Gastroesophageal sphincter (tissue), 3 donors: ENCODE data around the gene ASB18.

Source experiments
- POLR2A ChIP-seq, 2 donors: fragments of 450-650 bp; IDR thresholded peaks; one replicate each; pipeline ENCODE4 v1.6.1; 2017; ENCODE audit warnings: antibody characterized with exemption in 2 of 2, mild to moderate bottlenecking in 2 of 2, moderate library complexity in 1 of 2
- TF ChIP-seq, protein P1 (sequence below), 4 experiments: fragments of 200-600 bp in 2 of 4; fragments of 450-650 bp in 2 of 4; sonication (generic) in 1 of 4; IDR thresholded peaks; one replicate each; pipeline ENCODE4 v1.5.1; 2017 to 2019; ENCODE audit warnings: antibody characterized with exemption in 4 of 4, mild to moderate bottlenecking in 2 of 4, moderate library complexity in 2 of 4

DNA sequence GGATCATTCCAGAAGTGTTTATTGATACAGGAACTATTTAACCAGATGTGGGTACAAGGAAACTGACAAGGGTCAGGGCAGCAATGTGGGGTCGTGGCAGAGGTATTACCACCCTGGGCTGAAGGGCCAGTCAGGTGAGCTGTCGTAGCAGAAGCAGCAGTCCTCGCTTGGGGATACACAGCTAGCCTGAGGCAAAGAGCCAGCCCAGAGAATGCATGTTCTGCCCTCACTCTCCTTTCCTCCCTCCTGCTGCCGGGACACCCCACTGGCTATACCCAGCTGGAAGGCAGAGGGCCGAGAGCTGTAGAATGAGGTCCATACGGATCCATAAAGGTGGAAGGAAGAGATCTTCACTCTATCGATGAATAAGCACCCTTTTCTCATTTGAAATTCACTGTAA is 63.8 kb downstream of the ASB18 start:
- TF ChIP-seq, protein P1, sequence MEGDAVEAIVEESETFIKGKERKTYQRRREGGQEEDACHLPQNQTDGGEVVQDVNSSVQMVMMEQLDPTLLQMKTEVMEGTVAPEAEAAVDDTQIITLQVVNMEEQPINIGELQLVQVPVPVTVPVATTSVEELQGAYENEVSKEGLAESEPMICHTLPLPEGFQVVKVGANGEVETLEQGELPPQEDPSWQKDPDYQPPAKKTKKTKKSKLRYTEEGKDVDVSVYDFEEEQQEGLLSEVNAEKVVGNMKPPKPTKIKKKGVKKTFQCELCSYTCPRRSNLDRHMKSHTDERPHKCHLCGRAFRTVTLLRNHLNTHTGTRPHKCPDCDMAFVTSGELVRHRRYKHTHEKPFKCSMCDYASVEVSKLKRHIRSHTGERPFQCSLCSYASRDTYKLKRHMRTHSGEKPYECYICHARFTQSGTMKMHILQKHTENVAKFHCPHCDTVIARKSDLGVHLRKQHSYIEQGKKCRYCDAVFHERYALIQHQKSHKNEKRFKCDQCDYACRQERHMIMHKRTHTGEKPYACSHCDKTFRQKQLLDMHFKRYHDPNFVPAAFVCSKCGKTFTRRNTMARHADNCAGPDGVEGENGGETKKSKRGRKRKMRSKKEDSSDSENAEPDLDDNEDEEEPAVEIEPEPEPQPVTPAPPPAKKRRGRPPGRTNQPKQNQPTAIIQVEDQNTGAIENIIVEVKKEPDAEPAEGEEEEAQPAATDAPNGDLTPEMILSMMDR (IDR thresholded peaks at IDR 0.05), result no peak
- no peak for TF ChIP-seq POLR2A (IDR thresholded peaks at IDR 0.05)
